Left lung (tissue), 10 donors: ENCODE data around the gene RGS11. TPM values are rescaled to one million over a fixed set of nuclear protein-coding genes. Genes with fewer than 3 reads are reported as not detected.
A peak's percentile ranks its signal among the peaks of the same experiment; 100 is the strongest.

Experiments used
- ATAC-seq: fragments of 200-7000 bp; cut with Tn5 transposase; one replicate; pipeline ENCODE4 v1.9.1; 2020; ENCODE audit warnings: moderate library complexity
- DNase-seq, 4 donors: peaks; one replicate each; pipeline ENCODE4 v3.0.0-alpha.2; 2013 to 2020
- H3K27ac ChIP-seq, 2 donors: fragments of 200-600 bp; sonication (generic) in 1 of 2; one replicate each; pipeline versions ENCODE4 v1.5.0 to v1.8.0; 2020 to 2021
- H3K27me3 ChIP-seq, 2 donors: fragments of 200-600 bp; sonication (generic) in 1 of 2; one replicate each; pipeline versions ENCODE4 v1.5.0 to v1.8.0; 2020 to 2021
- H3K36me3 ChIP-seq, 2 donors: fragments of 200-600 bp; sonication (generic) in 1 of 2; one replicate each; pipeline versions ENCODE4 v1.5.0 to v1.8.0; 2020 to 2021
- H3K4me1 ChIP-seq, 2 donors: fragments of 200-600 bp; one replicate each; pipeline ENCODE4 v1.8.0; 2021
- H3K4me3 ChIP-seq, 2 donors: fragments of 200-600 bp; sonication (generic) in 1 of 2; one replicate each; pipeline versions ENCODE4 v1.5.0 to v1.8.0; 2020 to 2021; ENCODE audit warnings: mild to moderate bottlenecking in 1 of 2
- H3K9me3 ChIP-seq, 2 donors: fragments of 200-600 bp; sonication (generic) in 1 of 2; one replicate each; pipeline versions ENCODE4 v1.5.0 to v1.8.0; 2020 to 2021
- CTCF ChIP-seq, 2 donors: fragments of 200-600 bp; sonication (generic) in 1 of 2; IDR thresholded peaks; one replicate each; pipeline versions ENCODE4 v1.5.0 to v1.8.0; 2021; ENCODE audit warnings: antibody characterized with exemption in 2 of 2
- intact Hi-C, 2 donors: fragments of 100-400 bp; cut with DNase I; formaldehyde crosslinking; loops; one replicate each; pipeline versions ENCODE4 v1.11.2 to v1.14.2; 2022
- polyA plus RNA-seq, 6 donors: library from polyadenylated mRNA; unstranded; fragments of 120-200 nt; gene quantifications; one replicate each; pipeline ENCODE4 v1.2.1, GENCODE V29; 2013; ENCODE audit not compliant: insufficient read length in 6 of 6
- total RNA-seq, 2 donors: library from RNA; stranded (reverse); fragmentation: NEBNext Ultra II Directional; extraction: Animal tissue kit (Norgen Biotek cat#: 25700); gene quantifications; one replicate each; pipeline ENCODE4 v1.2.1, GENCODE V29; 2021
- donor health status: DM: no; HTN: yes; CAD: no.
- donor health status: DM: no; HTN: no; CAD: no.

RGS11 gene
- total and polyA plus RNA-seq, 8 donors, result 1.8 to 8.3 (median 4.1) TPM

GRCh38 chr16:287298-287811 is 11.6 kb upstream of the RGS11 start:
- no peak for TF ChIP-seq CTCF (IDR thresholded peaks at IDR 0.05)
- H3K4me1 ChIP-seq, result no peaks in the 10 kb centered on the region
- DNase-seq, result no peak
- H3K36me3 ChIP-seq, result peaks cover 0 to 61% of the 10 kb centered on the region in 2 donors
- no peaks in the 10 kb centered on the region for H3K9me3 ChIP-seq
- intact Hi-C loops, result no loop called here
- H3K27me3 ChIP-seq, result peaks cover 0 to 12% of the 10 kb centered on the region in 2 donors
- H3K4me3 ChIP-seq, result no peak overlapping the region
- H3K27ac ChIP-seq, result no peak overlapping the region
- no peak for ATAC-seq

GRCh38 chr16:286491-287297 is 10.9 kb upstream of the RGS11 start:
- intact Hi-C loops, result no loop called here
- ATAC-seq, result no peak
- no peaks in the 10 kb centered on the region for H3K9me3 ChIP-seq
- H3K36me3 ChIP-seq, result peaks cover 0 to 54% of the 10 kb centered on the region in 2 donors
- peaks cover 1 to 19% of the 10 kb centered on the region in 2 donors for H3K27me3 ChIP-seq
- no peaks in the 10 kb centered on the region for H3K4me1 ChIP-seq
- no peak overlapping the region for H3K27ac ChIP-seq
- TF ChIP-seq CTCF (IDR thresholded peaks at IDR 0.05), result no peak
- H3K4me3 ChIP-seq, result no peak overlapping the region
- DNase-seq, result no peak

GRCh38 chr16:285146-286055 is 9.7 kb upstream of the RGS11 start:
- TF ChIP-seq CTCF (IDR thresholded peaks at IDR 0.05), result no peak
- H3K4me3 ChIP-seq, result no peak overlapping the region
- H3K36me3 ChIP-seq, result peaks cover 0 to 41% of the 10 kb centered on the region in 2 donors
- H3K4me1 ChIP-seq, result peaks cover 6% of the 10 kb centered on the region in 2 donors
- intact Hi-C loops, result no loop called here
- ATAC-seq (no peak), DNase-seq (peak in 1 of 4 donors; percentile 72)
- peaks cover 13 to 31% of the 10 kb centered on the region in 2 donors for H3K27me3 ChIP-seq
- no peak overlapping the region for H3K27ac ChIP-seq
- no peaks in the 10 kb centered on the region for H3K9me3 ChIP-seq

GRCh38 chr16:284204-285120 is 8.7 kb upstream of the RGS11 start:
- Histone ChIP-seq H3K27ac (no peak overlapping the region), H3K27me3 (peaks cover 17 to 39% of the 10 kb centered on the region in 2 donors), H3K4me3 (no peak overlapping the region), H3K36me3 (peaks cover 0 to 32% of the 10 kb centered on the region in 2 donors), H3K4me1 (peaks cover 6 to 9% of the 10 kb centered on the region in 2 donors), H3K9me3 (no peaks in the 10 kb centered on the region)
- no peak for DNase-seq
- intact Hi-C loops, result no loop called here
- no peak for ATAC-seq
- no peak for TF ChIP-seq CTCF (IDR thresholded peaks at IDR 0.05)
